SW480 (cell line): ENCODE data around the gene OAS1.
A peak's percentile ranks its signal among the peaks of the same experiment; 100 is the strongest.
"Not testable (repeated sequence)": the region's sequence is repeated elsewhere in the genome, so short reads cannot be mapped to it uniquely, and the experiment has no call there.

Source experiments
- DNase-seq: peaks from one replicate; pipeline ENCODE4 v3.0.0-alpha.2; 2016; ENCODE audit warnings: low spot score

The OAS1 gene

GRCh38 chr12:112937741-112938719, 31.3 kb downstream of the OAS1 start, which contains the start of gene OAS3:
TSS of gene OAS3 (plus strand) at chr12:112938474. CDS start at chr12:112938531, 57 bp downstream.
- peak; percentile 81 for DNase-seq

- DNase-seq = no peak
These were observed 32.0 kb downstream of the OAS1 start for GRCh38 chr12:112938751-112939150.

GRCh38 chr12:112939761-112940381, 33.1 kb downstream of the OAS1 start:
- DNase-seq = no peak

- DNase-seq = no peak
These were observed 35.0 kb downstream of the OAS1 start for GRCh38 chr12:112941528-112942335.

GRCh38 chr12:112942572-112942971, 35.8 kb downstream of the OAS1 start:
- DNase-seq = no peak

- DNase-seq = no peak
These were observed 37.4 kb downstream of the OAS1 start for GRCh38 chr12:112944024-112944690.

- DNase-seq = no peak
These were observed 38.8 kb downstream of the OAS1 start for GRCh38 chr12:112945515-112945914.

GRCh38 chr12:112946236-112947000, 39.7 kb downstream of the OAS1 start:
- DNase-seq = no peak

- no peak for DNase-seq
These were observed 40.6 kb downstream of the OAS1 start for GRCh38 chr12:112947314-112947713.

GRCh38 chr12:112947761-112948160, 41.0 kb downstream of the OAS1 start:
- DNase-seq = no peak

GRCh38 chr12:112948806-112949205, 42.0 kb downstream of the OAS1 start:
- no peak for DNase-seq

GRCh38 chr12:112950701-112951100, 43.9 kb downstream of the OAS1 start:
- DNase-seq = no peak

- not testable (repeated sequence) for DNase-seq
These were observed 50.4 kb downstream of the OAS1 start for GRCh38 chr12:112957125-112957524.

- peak; percentile 17 for DNase-seq
These were observed 54.3 kb downstream of the OAS1 start for GRCh38 chr12:112961074-112961473.

GRCh38 chr12:112961536-112961935, 54.8 kb downstream of the OAS1 start:
- no peak for DNase-seq

GRCh38 chr12:112962561-112962960, 55.8 kb downstream of the OAS1 start:
- no peak for DNase-seq

- no peak for DNase-seq
These were observed 56.6 kb downstream of the OAS1 start for GRCh38 chr12:112963227-112963861.

- DNase-seq = no peak
These were observed 57.4 kb downstream of the OAS1 start for GRCh38 chr12:112964067-112964670.

- DNase-seq = no peak
These were observed 58.2 kb downstream of the OAS1 start for GRCh38 chr12:112964915-112965314.

- no peak for DNase-seq
These were observed 58.9 kb downstream of the OAS1 start for GRCh38 chr12:112965643-112966042.
